B cell (primary cell): ENCODE data around the gene HS1BP3.

ENCODE experiments used
- EZH2 ChIP-seq: IDR thresholded peaks from 2 replicates; pipeline ENCODE4 v1.6.1; 2012; ENCODE audit warnings: borderline replicate concordance, low read depth, mild to moderate bottlenecking, moderate library complexity, low read length; ENCODE audit not compliant: insufficient read depth, poor library complexity, severe bottlenecking
- TF ChIP-seq, protein P1 (sequence below): fragments of 200-600 bp; IDR thresholded peaks from one replicate; pipeline ENCODE4 v1.8.0; 2022; ENCODE audit warnings: antibody characterized with exemption, mild to moderate bottlenecking

DNA sequence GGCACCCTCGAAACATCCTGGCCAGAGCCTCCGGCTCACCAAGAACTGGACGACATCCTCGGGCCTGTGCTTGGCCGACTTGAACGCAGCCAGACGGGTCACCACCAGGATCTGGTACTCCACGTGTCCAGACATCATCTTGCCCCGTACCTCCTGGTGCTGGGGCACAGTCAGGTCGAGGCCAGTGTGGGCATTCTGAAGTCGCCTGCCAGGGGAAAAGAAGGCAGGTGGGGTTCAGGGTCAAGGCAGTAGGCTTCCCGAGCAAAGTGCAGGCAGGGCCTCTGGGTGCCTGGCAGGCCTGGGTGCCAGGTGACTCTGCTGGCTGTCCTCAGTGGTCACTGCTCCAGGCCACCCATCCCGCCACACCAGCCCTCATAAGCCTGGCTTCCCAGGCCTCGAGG, 5.6 kb downstream of the HS1BP3 start:
- TF ChIP-seq, protein P1, sequence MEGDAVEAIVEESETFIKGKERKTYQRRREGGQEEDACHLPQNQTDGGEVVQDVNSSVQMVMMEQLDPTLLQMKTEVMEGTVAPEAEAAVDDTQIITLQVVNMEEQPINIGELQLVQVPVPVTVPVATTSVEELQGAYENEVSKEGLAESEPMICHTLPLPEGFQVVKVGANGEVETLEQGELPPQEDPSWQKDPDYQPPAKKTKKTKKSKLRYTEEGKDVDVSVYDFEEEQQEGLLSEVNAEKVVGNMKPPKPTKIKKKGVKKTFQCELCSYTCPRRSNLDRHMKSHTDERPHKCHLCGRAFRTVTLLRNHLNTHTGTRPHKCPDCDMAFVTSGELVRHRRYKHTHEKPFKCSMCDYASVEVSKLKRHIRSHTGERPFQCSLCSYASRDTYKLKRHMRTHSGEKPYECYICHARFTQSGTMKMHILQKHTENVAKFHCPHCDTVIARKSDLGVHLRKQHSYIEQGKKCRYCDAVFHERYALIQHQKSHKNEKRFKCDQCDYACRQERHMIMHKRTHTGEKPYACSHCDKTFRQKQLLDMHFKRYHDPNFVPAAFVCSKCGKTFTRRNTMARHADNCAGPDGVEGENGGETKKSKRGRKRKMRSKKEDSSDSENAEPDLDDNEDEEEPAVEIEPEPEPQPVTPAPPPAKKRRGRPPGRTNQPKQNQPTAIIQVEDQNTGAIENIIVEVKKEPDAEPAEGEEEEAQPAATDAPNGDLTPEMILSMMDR, result no peak
- TF ChIP-seq EZH2, result no peak
